Endothelial cell of umbilical vein (primary cell): Measurements from ENCODE around the gene TOE1.

ENCODE experiments used
- CTCF ChIP-seq, 2 donors: IDR thresholded peaks; 1 replicate in 1 of 2; 2 replicates in 1 of 2; pipeline ENCODE4 v1.5.1; 2011; ENCODE audit warnings: low read length in 2 of 2, mild to moderate bottlenecking in 2 of 2, moderate library complexity in 2 of 2, control low read depth in 1 of 2, inconsistent platforms in 1 of 2, low read depth in 1 of 2; ENCODE audit not compliant: insufficient read depth in 1 of 2; ENCODE audit errors: extremely low read depth in 1 of 2
- EZH2 ChIP-seq: IDR thresholded peaks from 2 replicates; pipeline ENCODE4 v1.6.1; 2012; ENCODE audit warnings: borderline replicate concordance, low read depth, mild to moderate bottlenecking, moderate library complexity, low read length, inconsistent platforms; ENCODE audit not compliant: severe bottlenecking
- FOS ChIP-seq: IDR thresholded peaks from 2 replicates; pipeline ENCODE4 v1.6.1; 2011; ENCODE audit warnings: mild to moderate bottlenecking, low read length, moderate library complexity, borderline replicate concordance; ENCODE audit not compliant: insufficient read depth
- GATA2 ChIP-seq: IDR thresholded peaks from 2 replicates; pipeline ENCODE4 v1.7.0; 2011; ENCODE audit warnings: low read depth, mild to moderate bottlenecking, moderate library complexity, mixed read lengths, low read length; ENCODE audit not compliant: insufficient read length, insufficient read depth
- JUN ChIP-seq: IDR thresholded peaks from 2 replicates; pipeline ENCODE4 v1.6.1; 2011; ENCODE audit warnings: borderline replicate concordance, low read depth; ENCODE audit not compliant: insufficient read length, insufficient read depth
- MAX ChIP-seq: IDR thresholded peaks from 2 replicates; pipeline ENCODE4 v1.6.1; 2011; ENCODE audit not compliant: insufficient read depth, insufficient read length
- POLR2A ChIP-seq: IDR thresholded peaks from 2 replicates; pipeline ENCODE4 v1.6.1; 2012; ENCODE audit warnings: low read depth, mild to moderate bottlenecking, control low read depth, low read length
- POLR2AphosphoS5 ChIP-seq: IDR thresholded peaks from 2 replicates; pipeline ENCODE4 v1.6.1; 2012; ENCODE audit warnings: low read depth, mild to moderate bottlenecking, control low read depth, low read length, moderate library complexity; ENCODE audit not compliant: insufficient read depth

- no peak for TF ChIP-seq CTCF (IDR thresholded peaks at IDR 0.05; ENCODE audit: extremely low read depth in 1 of 2, insufficient read depth in 1 of 2, low read depth in 1 of 2, low read length in 2 of 2)
- TF ChIP-seq GATA2: peak; percentile 9
- no peak for TF ChIP-seq MAX
- TF ChIP-seq POLR2A: no peak
- TF ChIP-seq EZH2: no peak
- TF ChIP-seq FOS: peak; percentile 82
- TF ChIP-seq POLR2AphosphoS5: peak; percentile 23
- TF ChIP-seq JUN: no peak
Measured at GRCh38 chr1:45306319-45306718, 33.7 kb upstream of the TOE1 start.
